HepG2 (cell line): ENCODE data around the gene BCL6. TPM values are rescaled to one million over a fixed set of nuclear protein-coding genes. Genes with fewer than 3 reads are reported as not detected.

Experiments
- EP300 ChIP-seq, 3 experiments: sonication (generic) in 1 of 3; formaldehyde crosslinking in 1 of 3; IDR thresholded peaks; 2 replicates each; pipeline versions ENCODE4 v1.5.1 to v1.6.1; 2011 to 2020; ENCODE audit warnings: low read depth in 2 of 3, low read length in 2 of 3, borderline replicate concordance in 1 of 3, improper control_type of control experiment in 1 of 3, mild to moderate bottlenecking in 1 of 3, missing genetic modification reagents in 1 of 3, moderate library complexity in 1 of 3
- HDAC2 ChIP-seq: sonication (generic); formaldehyde crosslinking; IDR thresholded peaks from 2 replicates; pipeline ENCODE4 v1.4.0; 2020; ENCODE audit warnings: missing genetic modification reagents
- NCOR1 ChIP-seq: fragments of 200-600 bp; sonication (generic); IDR thresholded peaks from 2 replicates; pipeline ENCODE4 v1.7.0; 2017; ENCODE audit warnings: antibody characterized with exemption, low read length, borderline replicate concordance
- PHF5A ChIP-seq: IDR thresholded peaks from one replicate; pipeline ENCODE4 v1.6.1; 2018; ENCODE audit warnings: low read depth, missing genetic modification reagents; ENCODE audit not compliant: unreplicated experiment
- RAD21 ChIP-seq: fragments of 450-650 bp; formaldehyde crosslinking; IDR thresholded peaks from 2 replicates; pipeline ENCODE4 v1.5.0; 2020; ENCODE audit warnings: mild to moderate bottlenecking
- RAD51 ChIP-seq: fragments of 450-650 bp; IDR thresholded peaks from 2 replicates; pipeline ENCODE4 v1.6.1; 2016; ENCODE audit warnings: borderline replicate concordance
- SRY ChIP-seq: sonication (generic); formaldehyde crosslinking; IDR thresholded peaks from 2 replicates; pipeline ENCODE4 v1.8.0; 2022; ENCODE audit warnings: mild to moderate bottlenecking, missing genetic modification reagents
- TRIM24 ChIP-seq: sonication (generic); formaldehyde crosslinking; IDR thresholded peaks from 2 replicates; pipeline ENCODE4 v1.8.0; 2022; ENCODE audit warnings: mild to moderate bottlenecking, missing genetic modification reagents
- ZBTB34 ChIP-seq: sonication (generic); formaldehyde crosslinking; IDR thresholded peaks from 2 replicates; pipeline ENCODE4 v1.8.0; 2022; ENCODE audit warnings: mild to moderate bottlenecking, missing genetic modification reagents
- ZC3H13 ChIP-seq: sonication (generic); formaldehyde crosslinking; IDR thresholded peaks from 2 replicates; pipeline ENCODE4 v1.8.1; 2023; ENCODE audit warnings: mild to moderate bottlenecking, missing genetic modification reagents, moderate library complexity
- ZFP36L2 ChIP-seq: sonication (generic); formaldehyde crosslinking; IDR thresholded peaks from 2 replicates; pipeline ENCODE4 v1.4.0; 2020; ENCODE audit warnings: missing genetic modification reagents
- ZNF205 ChIP-seq: IDR thresholded peaks from 2 replicates; pipeline ENCODE4 v1.6.1; 2018; ENCODE audit warnings: missing biosample characterization, missing genetic modification reagents
- ZNF362 ChIP-seq: sonication (generic); formaldehyde crosslinking; IDR thresholded peaks from 2 replicates; pipeline ENCODE4 v1.4.0; 2020; ENCODE audit warnings: missing genetic modification reagents, mild to moderate bottlenecking, borderline replicate concordance
- ZNF564 ChIP-seq: sonication (generic); formaldehyde crosslinking; IDR thresholded peaks from 2 replicates; pipeline ENCODE4 v1.8.1; 2023; ENCODE audit warnings: mild to moderate bottlenecking, missing genetic modification reagents
- ZNF577 ChIP-seq: sonication (generic); formaldehyde crosslinking; IDR thresholded peaks from 2 replicates; pipeline ENCODE4 v1.4.0; 2020; ENCODE audit warnings: mild to moderate bottlenecking, low read depth, missing genetic modification reagents, borderline replicate concordance
- ZNF773 ChIP-seq: sonication (generic); formaldehyde crosslinking; IDR thresholded peaks from 2 replicates; pipeline ENCODE4 v1.4.0; 2020; ENCODE audit warnings: missing genetic modification reagents, borderline replicate concordance
- polyA plus RNA-seq, 8 experiments: library from polyadenylated mRNA; depleted of rRNA in 3 of 8; stranded (reverse) in 7 of 8; unstranded in 1 of 8; fragments of >200 nt; fragmentation: Illumina TruSeq in 4 of 8; extraction: Trizol in 4 of 8; gene quantifications; 2 replicates each; pipeline versions ENCODE4 v1.2.1 to v1.2.3, GENCODE V29; 2011 to 2016; ENCODE audit warnings: low read depth in 4 of 8, missing spikeins in 1 of 8, mixed read lengths in 1 of 8; ENCODE audit not compliant: insufficient read depth in 1 of 8
- total RNA-seq, 5 experiments: library from RNA; depleted of rRNA; stranded (reverse); fragments of >200 nt; fragmentation: Illumina TruSeq; extraction: Trizol; gene quantifications; 2 replicates each; pipeline ENCODE4 v1.2.3, GENCODE V29; 2016; ENCODE audit warnings: low read depth in 1 of 5
- TF ChIP-seq, protein P1 (sequence below): sonication (generic); formaldehyde crosslinking; IDR thresholded peaks from 2 replicates; pipeline ENCODE4 v1.8.1; 2023; ENCODE audit warnings: mild to moderate bottlenecking, missing genetic modification reagents, borderline replicate concordance
- TF ChIP-seq, protein P2 (sequence below): sonication (generic); formaldehyde crosslinking; IDR thresholded peaks from 2 replicates; pipeline ENCODE4 v1.8.0; 2023; ENCODE audit warnings: mild to moderate bottlenecking, missing genetic modification reagents
- TF ChIP-seq, protein P3 (sequence below): sonication (generic); formaldehyde crosslinking; IDR thresholded peaks from 2 replicates; pipeline ENCODE4 v1.4.0; 2020; ENCODE audit warnings: missing genetic modification reagents, borderline replicate concordance

BCL6 gene
- total and polyA plus RNA-seq, 2 of the 13 experiments (the other 11 are each of a cell fraction or from before 2014, with no cell fraction given) = 21.2 to 53.7 TPM

- no peak for TF ChIP-seq ZBTB34
- TF ChIP-seq ZNF773 (CRISPR knock-in tag) = peak; percentile 74; the same call in 1 of the 2 replicates
- TF ChIP-seq RAD51 = peak; percentile 83
- TF ChIP-seq PHF5A = no peak
- TF ChIP-seq ZNF205 (CRISPR knock-in tag) = peak; percentile 48; the same call in 1 of the 2 replicates
- TF ChIP-seq, protein P1, sequence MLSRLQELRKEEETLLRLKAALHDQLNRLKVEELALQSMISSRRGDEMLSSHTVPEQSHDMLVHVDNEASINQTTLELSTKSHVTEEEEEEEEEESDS (CRISPR knock-in tag) = 0 out of 2 replicates have a peak, but pooled peaks have one; percentile 53
- TF ChIP-seq, protein P2, sequence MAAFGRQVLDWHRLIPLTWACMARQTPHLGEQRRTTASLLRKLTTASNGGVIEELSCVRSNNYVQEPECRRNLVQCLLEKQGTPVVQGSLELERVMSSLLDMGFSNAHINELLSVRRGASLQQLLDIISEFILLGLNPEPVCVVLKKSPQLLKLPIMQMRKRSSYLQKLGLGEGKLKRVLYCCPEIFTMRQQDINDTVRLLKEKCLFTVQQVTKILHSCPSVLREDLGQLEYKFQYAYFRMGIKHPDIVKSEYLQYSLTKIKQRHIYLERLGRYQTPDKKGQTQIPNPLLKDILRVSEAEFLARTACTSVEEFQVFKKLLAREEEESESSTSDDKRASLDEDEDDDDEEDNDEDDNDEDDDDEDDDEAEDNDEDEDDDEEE (CRISPR knock-in tag) = no peak
- TF ChIP-seq NCOR1 = peak; percentile 77
- TF ChIP-seq, protein P3, sequence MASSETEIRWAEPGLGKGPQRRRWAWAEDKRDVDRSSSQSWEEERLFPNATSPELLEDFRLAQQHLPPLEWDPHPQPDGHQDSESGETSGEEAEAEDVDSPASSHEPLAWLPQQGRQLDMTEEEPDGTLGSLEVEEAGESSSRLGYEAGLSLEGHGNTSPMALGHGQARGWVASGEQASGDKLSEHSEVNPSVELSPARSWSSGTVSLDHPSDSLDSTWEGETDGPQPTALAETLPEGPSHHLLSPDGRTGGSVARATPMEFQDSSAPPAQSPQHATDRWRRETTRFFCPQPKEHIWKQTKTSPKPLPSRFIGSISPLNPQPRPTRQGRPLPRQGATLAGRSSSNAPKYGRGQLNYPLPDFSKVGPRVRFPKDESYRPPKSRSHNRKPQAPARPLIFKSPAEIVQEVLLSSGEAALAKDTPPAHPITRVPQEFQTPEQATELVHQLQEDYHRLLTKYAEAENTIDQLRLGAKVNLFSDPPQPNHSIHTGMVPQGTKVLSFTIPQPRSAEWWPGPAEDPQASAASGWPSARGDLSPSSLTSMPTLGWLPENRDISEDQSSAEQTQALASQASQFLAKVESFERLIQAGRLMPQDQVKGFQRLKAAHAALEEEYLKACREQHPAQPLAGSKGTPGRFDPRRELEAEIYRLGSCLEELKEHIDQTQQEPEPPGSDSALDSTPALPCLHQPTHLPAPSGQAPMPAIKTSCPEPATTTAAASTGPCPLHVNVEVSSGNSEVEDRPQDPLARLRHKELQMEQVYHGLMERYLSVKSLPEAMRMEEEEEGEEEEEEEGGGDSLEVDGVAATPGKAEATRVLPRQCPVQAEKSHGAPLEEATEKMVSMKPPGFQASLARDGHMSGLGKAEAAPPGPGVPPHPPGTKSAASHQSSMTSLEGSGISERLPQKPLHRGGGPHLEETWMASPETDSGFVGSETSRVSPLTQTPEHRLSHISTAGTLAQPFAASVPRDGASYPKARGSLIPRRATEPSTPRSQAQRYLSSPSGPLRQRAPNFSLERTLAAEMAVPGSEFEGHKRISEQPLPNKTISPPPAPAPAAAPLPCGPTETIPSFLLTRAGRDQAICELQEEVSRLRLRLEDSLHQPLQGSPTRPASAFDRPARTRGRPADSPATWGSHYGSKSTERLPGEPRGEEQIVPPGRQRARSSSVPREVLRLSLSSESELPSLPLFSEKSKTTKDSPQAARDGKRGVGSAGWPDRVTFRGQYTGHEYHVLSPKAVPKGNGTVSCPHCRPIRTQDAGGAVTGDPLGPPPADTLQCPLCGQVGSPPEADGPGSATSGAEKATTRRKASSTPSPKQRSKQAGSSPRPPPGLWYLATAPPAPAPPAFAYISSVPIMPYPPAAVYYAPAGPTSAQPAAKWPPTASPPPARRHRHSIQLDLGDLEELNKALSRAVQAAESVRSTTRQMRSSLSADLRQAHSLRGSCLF (CRISPR knock-in tag) = peak; percentile 78
- TF ChIP-seq ZNF577 (CRISPR knock-in tag) = no peak
- TF ChIP-seq SRY (CRISPR knock-in tag) = peak; percentile 51; the same call in 1 of the 2 replicates
- peak; percentile 37; the same call in 1 of the 2 replicates for TF ChIP-seq ZNF362 (CRISPR knock-in tag)
- peak; percentile 64 to 69; a peak in 3 of 4 replicates for TF ChIP-seq EP300 (IDR thresholded peaks at IDR 0.05; ENCODE audit: low read depth in 2 of 2, low read length in 2 of 2)
- TF ChIP-seq EP300 (CRISPR knock-in tag; IDR thresholded peaks at IDR 0.05; ENCODE audit: borderline replicate concordance) = peak; percentile 59
- TF ChIP-seq ZFP36L2 (CRISPR knock-in tag) = peak; percentile 87; the same call in 1 of the 2 replicates
- TF ChIP-seq ZC3H13 (CRISPR knock-in tag) = no peak
- no peak; the same call in 1 of the 2 replicates for TF ChIP-seq ZNF564 (CRISPR knock-in tag)
- TF ChIP-seq HDAC2 (CRISPR knock-in tag) = peak; percentile 67; the same call in 1 of the 2 replicates
- 0 out of 2 replicates have a peak, but pooled peaks have one; percentile 13 for TF ChIP-seq RAD21 (CRISPR knock-in tag)
- no peak for TF ChIP-seq TRIM24 (CRISPR knock-in tag)
Observed at GRCh38 chr3:187745201-187746058, at the start of gene BCL6 (continued).
